SU-DHL-6 (cell line): ENCODE results near the gene ARHGEF1.

ENCODE experiments used
- CTCF ChIP-seq: fragments of 200-600 bp; sonication (generic); IDR thresholded peaks from one replicate; pipeline ENCODE4 v1.5.1; 2017; ENCODE audit warnings: antibody characterized with exemption, mild to moderate bottlenecking, low read length, moderate library complexity; ENCODE audit not compliant: insufficient read depth, poor library complexity, severe bottlenecking
- EZH2phosphoT487 ChIP-seq: fragments of 200-600 bp; sonication (generic), shearing (Covaris generic); conservative IDR thresholded peaks from 2 replicates; pipeline ENCODE4 v1.6.1; 2018; ENCODE audit warnings: mild to moderate bottlenecking, antibody characterized with exemption, low read length, moderate library complexity, mixed read lengths

- TF ChIP-seq CTCF (no peak), EZH2phosphoT487 (no peak)
Measured at GRCh38 chr19:41895745-41896580, 13.0 kb downstream of the ARHGEF1 start.
